GM12892 (cell line): ENCODE data around the gene ACTL6A.

ENCODE experiments used
- POLR2A ChIP-seq: IDR thresholded peaks from 2 replicates; pipeline ENCODE4 v1.6.1; 2011; ENCODE audit warnings: low read depth, low read length, control low read depth
- POLR2AphosphoS5 ChIP-seq: IDR thresholded peaks from 2 replicates; pipeline ENCODE4 v1.6.1; 2011; ENCODE audit warnings: low read depth, low read length, control low read depth
- TAF1 ChIP-seq: IDR thresholded peaks from 2 replicates; pipeline ENCODE4 v1.6.1; 2011; ENCODE audit warnings: low read depth, mild to moderate bottlenecking, control low read depth, low read length, borderline replicate concordance

- TF ChIP-seq POLR2A (no peak), TAF1 (no peak), POLR2AphosphoS5 (no peak)
Measured at GRCh38 chr3:179615458-179616173, 52.9 kb downstream of the ACTL6A start.
